22Rv1 (cell line): ENCODE measurements around the gene CHERP.

Experiments used
- H3K27ac ChIP-seq: fragments of 450-650 bp; 2 replicates; pipeline ENCODE4 v1.5.1; 2017
- ZFX ChIP-seq: fragments of 450-650 bp; IDR thresholded peaks from 2 replicates; pipeline ENCODE4 v1.6.1; 2017; ENCODE audit warnings: antibody characterized with exemption, borderline replicate concordance
- TF ChIP-seq, protein P1 (sequence below): fragments of 450-650 bp; IDR thresholded peaks from 2 replicates; pipeline ENCODE4 v1.5.1; 2017; ENCODE audit warnings: mild to moderate bottlenecking

Gene CHERP

DNA sequence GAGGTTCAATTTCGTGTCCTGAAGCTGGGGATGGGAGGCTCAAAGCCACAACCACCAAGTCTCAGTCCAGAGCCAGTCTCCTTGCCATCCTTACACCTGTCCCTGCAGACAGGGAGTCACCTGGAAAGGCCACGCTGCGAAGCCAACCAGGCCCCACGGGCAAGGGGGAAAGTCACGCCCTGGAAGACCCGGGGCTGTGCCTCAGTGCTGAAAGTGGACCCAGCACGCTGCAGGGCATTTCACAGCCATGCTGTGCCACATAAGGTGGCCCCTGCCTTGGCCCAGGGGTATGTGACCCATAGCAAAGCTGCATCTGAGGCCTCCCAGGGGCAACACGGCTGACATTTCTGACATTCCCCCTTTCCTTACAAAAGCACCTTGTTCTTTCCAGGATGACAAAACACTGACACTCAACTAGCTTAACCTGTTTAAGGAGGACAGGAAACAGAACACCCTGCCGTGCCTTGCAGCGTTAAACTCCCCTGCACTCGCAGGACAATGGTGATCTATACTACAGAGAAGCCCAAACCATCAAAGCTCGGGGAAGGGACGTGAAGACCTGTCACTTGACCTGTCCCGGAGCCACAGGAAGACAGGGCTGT, 14.8 kb downstream of the CHERP start:
- TF ChIP-seq, protein P1, sequence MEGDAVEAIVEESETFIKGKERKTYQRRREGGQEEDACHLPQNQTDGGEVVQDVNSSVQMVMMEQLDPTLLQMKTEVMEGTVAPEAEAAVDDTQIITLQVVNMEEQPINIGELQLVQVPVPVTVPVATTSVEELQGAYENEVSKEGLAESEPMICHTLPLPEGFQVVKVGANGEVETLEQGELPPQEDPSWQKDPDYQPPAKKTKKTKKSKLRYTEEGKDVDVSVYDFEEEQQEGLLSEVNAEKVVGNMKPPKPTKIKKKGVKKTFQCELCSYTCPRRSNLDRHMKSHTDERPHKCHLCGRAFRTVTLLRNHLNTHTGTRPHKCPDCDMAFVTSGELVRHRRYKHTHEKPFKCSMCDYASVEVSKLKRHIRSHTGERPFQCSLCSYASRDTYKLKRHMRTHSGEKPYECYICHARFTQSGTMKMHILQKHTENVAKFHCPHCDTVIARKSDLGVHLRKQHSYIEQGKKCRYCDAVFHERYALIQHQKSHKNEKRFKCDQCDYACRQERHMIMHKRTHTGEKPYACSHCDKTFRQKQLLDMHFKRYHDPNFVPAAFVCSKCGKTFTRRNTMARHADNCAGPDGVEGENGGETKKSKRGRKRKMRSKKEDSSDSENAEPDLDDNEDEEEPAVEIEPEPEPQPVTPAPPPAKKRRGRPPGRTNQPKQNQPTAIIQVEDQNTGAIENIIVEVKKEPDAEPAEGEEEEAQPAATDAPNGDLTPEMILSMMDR, result no peak
- TF ChIP-seq ZFX, result no peak
- H3K27ac ChIP-seq, result no peak overlapping the region

DNA sequence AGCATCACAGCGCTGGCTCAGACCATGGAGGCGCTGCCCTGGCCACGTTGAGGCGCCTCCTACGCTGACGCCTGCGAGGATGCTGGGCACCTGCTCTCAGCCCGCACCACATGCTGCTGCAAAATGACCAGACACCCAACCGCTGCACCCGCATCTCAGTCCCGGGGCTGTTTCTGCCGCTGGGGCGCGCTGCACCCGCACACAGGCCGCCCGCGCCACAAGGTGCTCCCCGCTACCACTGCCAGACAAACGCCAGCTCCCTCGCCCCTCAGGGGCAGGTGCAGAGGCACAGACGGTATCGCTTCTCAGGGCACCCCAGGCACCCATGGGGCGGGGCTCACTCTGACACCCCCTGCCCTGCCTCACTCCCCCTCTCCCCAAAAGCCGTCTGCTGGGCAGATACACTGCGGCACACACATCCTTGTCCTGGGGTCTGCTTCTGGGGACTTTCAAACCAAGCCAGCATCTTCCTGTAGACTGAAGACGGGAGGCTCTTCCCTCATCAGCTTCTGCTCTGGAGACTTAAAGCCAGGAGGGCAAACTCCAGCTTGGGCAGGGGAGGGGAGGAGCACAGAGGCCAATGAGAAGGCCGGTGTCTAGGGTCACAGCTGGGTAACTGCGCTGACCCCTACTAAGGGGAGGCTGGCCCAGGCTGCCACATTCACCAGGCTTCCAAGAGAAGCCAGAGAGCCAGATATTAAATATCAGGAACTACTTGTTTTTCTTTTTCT, 16.3 kb downstream of the CHERP start:
- no peak overlapping the region for H3K27ac ChIP-seq
- TF ChIP-seq ZFX, result no peak
- TF ChIP-seq, protein P1, result no peak

DNA sequence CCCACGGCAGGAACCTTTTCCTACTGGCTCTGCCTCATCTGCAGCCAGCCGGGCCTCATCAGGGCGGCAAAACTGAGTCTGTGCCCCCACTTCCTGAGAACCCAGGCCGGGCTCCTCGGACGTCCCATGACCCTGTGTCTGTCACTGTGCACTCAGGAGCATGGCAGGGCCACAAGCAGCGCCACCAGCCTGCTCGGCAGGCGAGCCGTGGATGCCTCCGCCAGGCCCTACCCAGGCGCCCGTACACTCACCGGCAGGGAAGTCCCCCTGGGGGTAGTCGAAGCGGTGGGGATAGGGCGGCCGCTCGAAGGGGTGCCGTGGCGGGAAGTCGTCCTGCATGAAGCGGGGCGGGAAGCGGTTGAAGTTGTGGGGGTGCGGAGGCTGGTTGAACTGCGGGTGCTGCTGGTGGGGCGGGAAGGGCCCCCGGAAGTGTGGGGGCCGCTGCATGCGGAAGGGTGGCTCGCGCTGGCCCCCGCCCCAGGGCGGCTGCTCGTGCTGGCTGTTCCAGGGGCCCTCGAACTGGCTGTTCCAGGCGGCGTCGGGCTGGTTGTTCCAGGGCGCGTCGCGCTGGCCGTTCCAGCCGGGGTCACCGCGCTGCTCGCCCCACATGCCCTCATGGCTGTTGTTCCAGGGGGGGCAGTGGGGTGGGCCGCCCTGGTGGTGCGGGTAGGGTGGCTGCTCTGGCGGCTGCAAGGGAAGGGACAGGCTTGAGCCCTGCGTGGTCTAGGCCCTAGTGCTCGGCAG, 17.1 kb downstream of the CHERP start:
- no peak overlapping the region for H3K27ac ChIP-seq
- no peak for TF ChIP-seq ZFX
- TF ChIP-seq, protein P1, result no peak

DNA sequence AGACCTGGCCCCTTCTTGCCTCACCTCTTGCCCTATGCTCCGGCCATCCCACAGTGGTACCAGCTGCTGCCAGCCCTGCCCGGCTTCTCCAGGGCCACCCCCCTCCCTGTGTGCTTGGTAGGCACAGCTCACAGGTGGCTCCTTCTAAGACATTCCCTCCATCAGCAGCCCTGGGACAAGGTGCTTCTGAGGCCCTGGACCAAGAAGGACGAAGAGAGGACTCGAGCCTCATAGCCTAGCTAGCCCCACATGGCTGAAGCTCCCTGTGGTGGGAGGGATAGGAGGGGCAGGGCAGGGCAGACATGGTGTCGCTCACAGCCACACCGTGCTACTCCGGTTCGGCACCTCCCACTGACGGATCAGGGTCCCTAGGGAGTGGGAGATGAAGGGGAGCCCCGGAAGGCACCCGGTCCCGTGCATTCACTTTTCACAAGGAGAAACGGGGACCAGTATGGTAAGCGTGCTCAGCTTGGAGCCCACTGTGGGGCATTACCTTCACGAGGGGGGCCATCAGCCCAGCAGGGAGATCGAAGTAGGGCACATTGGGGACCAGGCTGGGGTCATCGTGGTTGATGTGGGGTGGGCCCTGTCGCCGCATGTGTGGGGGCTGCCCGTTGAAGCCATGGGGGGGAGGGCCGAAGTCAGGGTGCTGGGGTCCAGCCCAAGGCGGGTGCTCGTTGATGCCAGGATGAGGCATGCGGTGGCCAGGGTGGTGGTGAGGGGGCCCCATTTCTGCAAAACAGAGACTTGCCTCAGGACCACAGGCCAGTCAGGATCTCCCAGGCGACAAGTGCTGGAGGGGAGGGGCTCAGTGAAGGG, 19.5 kb downstream of the CHERP start:
- TF ChIP-seq ZFX, result no peak
- TF ChIP-seq, protein P1, result no peak

DNA sequence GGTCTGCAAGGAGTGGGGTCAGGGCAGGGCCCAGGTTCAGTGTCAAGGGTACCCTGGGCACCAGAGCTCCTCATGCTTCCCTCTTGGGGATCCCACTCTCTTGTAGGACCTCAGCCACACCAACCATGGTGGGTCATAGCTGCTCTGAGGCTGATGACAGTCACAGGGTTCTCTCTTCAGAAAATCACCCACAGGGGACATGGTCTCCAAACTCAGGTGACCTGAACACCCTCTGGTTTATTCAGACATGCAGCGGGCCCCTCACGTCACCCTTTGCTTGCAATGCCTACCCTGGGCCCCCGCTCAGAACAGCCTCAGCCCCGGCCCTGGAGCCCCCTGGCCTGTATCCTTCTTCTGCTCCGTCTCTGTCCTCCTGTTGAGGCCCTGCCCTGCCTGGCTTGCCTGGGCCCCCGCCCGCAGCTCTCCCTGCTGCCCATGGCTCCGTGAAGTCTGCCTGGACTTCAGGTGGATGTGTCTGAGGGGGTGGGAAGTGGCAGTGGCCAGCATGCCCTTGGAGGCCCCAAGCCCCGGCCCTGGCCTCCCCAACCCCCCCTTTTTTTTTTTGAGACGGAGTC, 20.4 kb downstream of the CHERP start:
- TF ChIP-seq, protein P1, result no peak
- no peak for TF ChIP-seq ZFX
- no peak overlapping the region for H3K27ac ChIP-seq

More for the DNA sequence above, 19.5 kb downstream of the CHERP start:
- no peak overlapping the region for H3K27ac ChIP-seq

DNA sequence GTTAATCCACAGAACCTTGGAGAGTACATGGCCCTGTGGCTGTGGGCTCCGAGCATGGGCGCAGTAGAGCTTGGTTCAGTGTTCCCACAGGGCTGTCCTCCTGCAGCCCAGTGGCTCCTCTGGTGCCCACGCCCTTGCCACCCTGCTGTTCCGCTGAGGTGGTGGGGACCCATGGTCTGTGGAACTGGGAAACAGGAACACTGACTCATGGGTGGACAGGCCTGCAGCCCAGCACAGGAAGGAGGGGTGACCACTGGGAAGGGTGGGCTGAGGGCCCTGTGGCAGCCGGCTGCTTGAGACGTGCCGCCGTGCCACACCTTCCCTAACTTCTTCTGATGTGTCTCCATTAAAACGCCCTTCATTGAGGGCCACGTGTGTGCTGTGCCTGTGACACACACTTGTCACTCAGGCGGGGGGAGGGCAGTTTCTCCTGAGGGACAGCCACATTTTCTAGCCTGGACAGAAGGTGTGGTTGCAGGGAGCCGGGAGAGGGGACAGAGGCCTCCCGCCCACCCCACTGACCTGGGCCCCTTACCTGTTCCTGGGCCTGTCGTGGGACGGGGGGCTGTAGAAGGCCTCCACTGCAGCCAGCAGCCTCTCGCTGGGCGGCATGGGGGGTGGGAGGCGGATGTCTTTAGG, 21.1 kb downstream of the CHERP start:
- TF ChIP-seq ZFX, result no peak
- TF ChIP-seq, protein P1, result no peak
- no peak overlapping the region for H3K27ac ChIP-seq
